Activated T-helper 2 cell treated with anti-CD3 and anti-CD28 coated beads, Interferon-gamma antibody, Interleukin-2, Interleukin-4, amounts not matched to agents 10 μg/mL and 5 μg/mL and 100 μg/mL, durations not matched to agents 14 hours and 24 hours and 36 hours (primary cell): Measurements from ENCODE around the gene TMEM52B. TPM values are rescaled to one million over a fixed set of nuclear protein-coding genes. Genes with fewer than 3 reads are reported as not detected.
"Not testable (repeated sequence)": the region's sequence is repeated elsewhere in the genome, so short reads cannot be mapped to it uniquely, and the experiment has no call there.

Source experiments
- DNase-seq: peaks from one replicate; pipeline ENCODE4 v3.0.0; 2021; ENCODE audit warnings: low spot score
- H3K27ac Mint-ChIP-seq: one replicate; pipeline ENCODE4 v1.8.0; 2021; ENCODE audit warnings: mixed read lengths
- H3K27me3 Mint-ChIP-seq: one replicate; pipeline ENCODE4 v1.8.0; 2021; ENCODE audit warnings: low read depth, mixed read lengths
- H3K36me3 Mint-ChIP-seq: one replicate; pipeline ENCODE4 v1.8.0; 2021; ENCODE audit warnings: low read depth, mixed read lengths
- H3K4me1 Mint-ChIP-seq: one replicate; pipeline ENCODE4 v1.8.0; 2021; ENCODE audit warnings: low read depth, mixed read lengths
- H3K4me3 Mint-ChIP-seq: one replicate; pipeline ENCODE4 v1.8.0; 2021; ENCODE audit warnings: low read depth, mild to moderate bottlenecking, moderate library complexity, mixed read lengths
- H3K9me3 Mint-ChIP-seq: one replicate; pipeline ENCODE4 v1.8.0; 2021; ENCODE audit warnings: mixed read lengths
- intact Hi-C: fragments of 100-400 bp; cut with micrococcal nuclease; formaldehyde crosslinking; loops from one replicate; pipeline ENCODE4 v1.15.1; 2023
- total RNA-seq: library from RNA; stranded (reverse); gene quantifications from 2 replicates; pipeline ENCODE4 v1.2.3, GENCODE V29; 2022

TMEM52B gene
- total RNA-seq, 1 donor from 2014 or later: not detected

- no peak overlapping the region for H3K4me3 Mint-ChIP-seq
- intact Hi-C loops: loop anchor here (10.0 kb wide), 3 partner anchors 63 to 263 kb away; no protein-coding TSS in a partner anchor
- H3K27me3 Mint-ChIP-seq: peaks cover 10% of the 10 kb centered on the region
- no peaks in the 10 kb centered on the region for H3K9me3 Mint-ChIP-seq
- H3K4me1 Mint-ChIP-seq: peaks cover 28% of the 10 kb centered on the region
- peaks cover 17% of the 10 kb centered on the region for H3K36me3 Mint-ChIP-seq
- no peak for DNase-seq
- H3K27ac Mint-ChIP-seq: no peak overlapping the region
Measured at GRCh38 chr12:10218021-10218420, 39.2 kb downstream of the TMEM52B start.

- no peak overlapping the region for H3K4me3 Mint-ChIP-seq
- DNase-seq: no peak
- intact Hi-C loops: no loop called here
- peaks cover under 1% of the 10 kb centered on the region for H3K27me3 Mint-ChIP-seq
- H3K4me1 Mint-ChIP-seq: peaks cover 8% of the 10 kb centered on the region
- no peak overlapping the region for H3K27ac Mint-ChIP-seq
- peaks cover 24% of the 10 kb centered on the region for H3K36me3 Mint-ChIP-seq
- no peaks in the 10 kb centered on the region for H3K9me3 Mint-ChIP-seq
Measured at GRCh38 chr12:10220398-10221077, 41.7 kb downstream of the TMEM52B start.

GRCh38 chr12:10221846-10222245 is 43.0 kb downstream of the TMEM52B start:
- intact Hi-C loops: no loop called here
- Mint-ChIP-seq H3K4me1 (peaks cover 6% of the 10 kb centered on the region), H3K27ac (no peak overlapping the region), H3K36me3 (peaks cover 24% of the 10 kb centered on the region), H3K27me3 (no peaks in the 10 kb centered on the region), H3K9me3 (no peaks in the 10 kb centered on the region), H3K4me3 (no peak overlapping the region)
- no peak for DNase-seq

GRCh38 chr12:10223208-10223607 is 44.4 kb downstream of the TMEM52B start:
- peaks cover 24% of the 10 kb centered on the region for H3K36me3 Mint-ChIP-seq
- H3K4me3 Mint-ChIP-seq: no peak overlapping the region
- no peak overlapping the region for H3K27ac Mint-ChIP-seq
- no peaks in the 10 kb centered on the region for H3K27me3 Mint-ChIP-seq
- H3K4me1 Mint-ChIP-seq: peaks cover 6% of the 10 kb centered on the region
- no peaks in the 10 kb centered on the region for H3K9me3 Mint-ChIP-seq
- intact Hi-C loops: no loop called here
- no peak for DNase-seq

GRCh38 chr12:10225426-10225825 is 46.6 kb downstream of the TMEM52B start:
- DNase-seq, H3K27me3 Mint-ChIP-seq, H3K9me3 Mint-ChIP-seq, H3K4me3 Mint-ChIP-seq, H3K27ac Mint-ChIP-seq, intact Hi-C loops, H3K4me1 Mint-ChIP-seq: not testable (repeated sequence)
- H3K36me3 Mint-ChIP-seq: peaks cover 24% of the 10 kb centered on the region

- Mint-ChIP-seq H3K36me3 (peaks cover 20% of the 10 kb centered on the region), H3K9me3 (no peaks in the 10 kb centered on the region), H3K27me3 (no peaks in the 10 kb centered on the region), H3K4me3 (no peak overlapping the region), H3K4me1 (peaks cover 6% of the 10 kb centered on the region), H3K27ac (no peak overlapping the region)
- intact Hi-C loops: no loop called here
- no peak for DNase-seq
Measured at GRCh38 chr12:10226086-10226485, 47.3 kb downstream of the TMEM52B start.

GRCh38 chr12:10226731-10227130 is 47.9 kb downstream of the TMEM52B start:
- no peak for DNase-seq
- no peak overlapping the region for H3K4me3 Mint-ChIP-seq
- H3K27me3 Mint-ChIP-seq: no peaks in the 10 kb centered on the region
- no peak overlapping the region for H3K27ac Mint-ChIP-seq
- H3K4me1 Mint-ChIP-seq: peaks cover 6% of the 10 kb centered on the region
- intact Hi-C loops: no loop called here
- peaks cover 16% of the 10 kb centered on the region for H3K36me3 Mint-ChIP-seq
- H3K9me3 Mint-ChIP-seq: no peaks in the 10 kb centered on the region

GRCh38 chr12:10227648-10228047 is 48.8 kb downstream of the TMEM52B start:
- Mint-ChIP-seq H3K27ac (no peak overlapping the region), H3K4me1 (peaks cover 6% of the 10 kb centered on the region), H3K27me3 (no peaks in the 10 kb centered on the region), H3K36me3 (peaks cover 10% of the 10 kb centered on the region), H3K9me3 (no peaks in the 10 kb centered on the region), H3K4me3 (no peak overlapping the region)
- no peak for DNase-seq
- intact Hi-C loops: no loop called here

- peaks cover 6% of the 10 kb centered on the region for H3K27me3 Mint-ChIP-seq
- H3K36me3 Mint-ChIP-seq: peaks cover 14% of the 10 kb centered on the region
- DNase-seq: no peak
- peaks cover 24% of the 10 kb centered on the region for H3K9me3 Mint-ChIP-seq
- H3K27ac Mint-ChIP-seq: no peak overlapping the region
- intact Hi-C loops: loop anchor here (2.0 kb wide), 1 partner anchor 440 kb away; the partner anchor contains the start of gene STYK1
- peaks cover 7% of the 10 kb centered on the region for H3K4me1 Mint-ChIP-seq
- no peak overlapping the region for H3K4me3 Mint-ChIP-seq
Measured at GRCh38 chr12:10234562-10234961, 55.7 kb downstream of the TMEM52B start.

- peaks cover 24% of the 10 kb centered on the region for H3K9me3 Mint-ChIP-seq
- H3K27ac Mint-ChIP-seq: no peak overlapping the region
- H3K4me1 Mint-ChIP-seq: peaks cover 11% of the 10 kb centered on the region
- intact Hi-C loops: loop anchor here (1.0 to 5.0 kb wide), 5 partner anchors 86 to 514 kb away; partner anchors contain the start of gene STYK1
- no peak overlapping the region for H3K4me3 Mint-ChIP-seq
- H3K36me3 Mint-ChIP-seq: peaks cover 14% of the 10 kb centered on the region
- H3K27me3 Mint-ChIP-seq: peaks cover 9% of the 10 kb centered on the region
- no peak for DNase-seq
Measured at GRCh38 chr12:10235761-10236631, 57.2 kb downstream of the TMEM52B start.

GRCh38 chr12:10236720-10237119 is 57.9 kb downstream of the TMEM52B start:
- H3K4me1 Mint-ChIP-seq: peaks cover 17% of the 10 kb centered on the region
- peaks cover 11% of the 10 kb centered on the region for H3K27me3 Mint-ChIP-seq
- peaks cover 14% of the 10 kb centered on the region for H3K36me3 Mint-ChIP-seq
- intact Hi-C loops: loop anchor here (1.0 to 5.0 kb wide), 4 partner anchors 86 to 514 kb away; no protein-coding TSS in a partner anchor
- no peak for DNase-seq
- H3K4me3 Mint-ChIP-seq: no peak overlapping the region
- H3K27ac Mint-ChIP-seq: no peak overlapping the region
- H3K9me3 Mint-ChIP-seq: peaks cover 24% of the 10 kb centered on the region

- Mint-ChIP-seq H3K27me3 (peaks cover 16% of the 10 kb centered on the region), H3K4me3 (no peak overlapping the region), H3K9me3 (peaks cover 21% of the 10 kb centered on the region), H3K4me1 (peaks cover 29% of the 10 kb centered on the region), H3K27ac (no peak overlapping the region), H3K36me3 (peaks cover 14% of the 10 kb centered on the region)
- no peak for DNase-seq
- intact Hi-C loops: loop anchor here (5.0 kb wide), 2 partner anchors 84 to 124 kb away; no protein-coding TSS in a partner anchor
Measured at GRCh38 chr12:10238526-10238925, 59.7 kb downstream of the TMEM52B start.

GRCh38 chr12:10241290-10241689 is 62.5 kb downstream of the TMEM52B start:
- Mint-ChIP-seq H3K9me3 (no peaks in the 10 kb centered on the region), H3K4me3 (no peak overlapping the region), H3K27ac (no peak overlapping the region), H3K36me3 (no peaks in the 10 kb centered on the region), H3K4me1 (peaks cover 34% of the 10 kb centered on the region), H3K27me3 (peaks cover 22% of the 10 kb centered on the region)
- intact Hi-C loops: loop anchor here (5.0 kb wide), 1 partner anchor 301 kb away; no protein-coding TSS in a partner anchor
- DNase-seq: no peak
